Hepatocyte (in vitro differentiated cells): Measurements from ENCODE around the gene CCL1. TPM values are rescaled to one million over a fixed set of nuclear protein-coding genes. Genes with fewer than 3 reads are reported as not detected.

Experiments
- DNase-seq: peaks from one replicate; pipeline ENCODE4 v3.0.0-alpha.2; 2016; ENCODE audit warnings: low spot score
- H2AFZ ChIP-seq: fragments of 200-600 bp; sonication (generic); 2 replicates; pipeline ENCODE4 v1.6.0; 2016; ENCODE audit warnings: antibody characterized with exemption, mild to moderate bottlenecking
- H3K27ac ChIP-seq: fragments of 200-600 bp; sonication (generic); 2 replicates; pipeline ENCODE4 v1.5.1; 2016; ENCODE audit warnings: mild to moderate bottlenecking
- H3K27me3 ChIP-seq: fragments of 200-600 bp; sonication (generic); 2 replicates; pipeline ENCODE4 v1.6.1; 2016
- H3K36me3 ChIP-seq: fragments of 200-600 bp; sonication (generic); replicated peaks from 2 replicates; pipeline ENCODE4 v1.5.1; 2016; ENCODE audit warnings: low read depth; ENCODE audit not compliant: insufficient read depth
- H3K4me1 ChIP-seq: fragments of 200-600 bp; sonication (generic); 2 replicates; pipeline ENCODE4 v1.5.1; 2016; ENCODE audit warnings: mild to moderate bottlenecking, moderate library complexity; ENCODE audit not compliant: insufficient read depth
- H3K4me2 ChIP-seq: fragments of 200-600 bp; sonication (generic); 2 replicates; pipeline ENCODE4 v1.6.0; 2016
- H3K4me3 ChIP-seq: fragments of 200-600 bp; sonication (generic); 2 replicates; pipeline ENCODE4 v1.5.1; 2016; ENCODE audit warnings: mild to moderate bottlenecking
- H3K79me2 ChIP-seq: fragments of 200-600 bp; sonication (generic); 2 replicates; pipeline ENCODE4 v1.6.0; 2017; ENCODE audit warnings: mild to moderate bottlenecking
- H3K9me2 ChIP-seq: fragments of 200-600 bp; sonication (generic); replicated peaks from 2 replicates; pipeline ENCODE4 v1.6.0; 2017; ENCODE audit warnings: mild to moderate bottlenecking; ENCODE audit not compliant: insufficient read depth
- H3K9me3 ChIP-seq: fragments of 200-600 bp; sonication (generic); 2 replicates; pipeline ENCODE4 v1.5.1; 2016; ENCODE audit warnings: low read depth, mild to moderate bottlenecking
- H4K20me1 ChIP-seq: fragments of 200-600 bp; sonication (generic); 2 replicates; pipeline ENCODE4 v1.6.0; 2016; ENCODE audit warnings: mild to moderate bottlenecking; ENCODE audit not compliant: insufficient read depth, poor library complexity, severe bottlenecking
- CTCF ChIP-seq: fragments of 200-600 bp; sonication (generic); IDR thresholded peaks from 2 replicates; pipeline ENCODE4 v1.5.1; 2016; ENCODE audit warnings: antibody characterized with exemption, mild to moderate bottlenecking; ENCODE audit not compliant: poor library complexity
- EZH2 ChIP-seq: fragments of 200-600 bp; sonication (generic); IDR thresholded peaks from 2 replicates; pipeline ENCODE4 v1.6.1; 2016; ENCODE audit warnings: antibody characterized with exemption, mild to moderate bottlenecking, borderline replicate concordance
- EZH2phosphoT487 ChIP-seq: fragments of 200-600 bp; sonication (generic); IDR thresholded peaks from one replicate; pipeline ENCODE4 v1.6.1; 2018; ENCODE audit warnings: antibody characterized with exemption, mild to moderate bottlenecking, low read depth, moderate library complexity; ENCODE audit not compliant: unreplicated experiment, severe bottlenecking
- WGBS: methylation state at CpG from one replicate; pipeline ENCODE4 v1.1.6; 2016; ENCODE audit warnings: low lambda C conversion rate; ENCODE audit errors: missing lambda C conversion rate; 5-methylcytosine and 5-hydroxymethylcytosine counted together
- polyA plus RNA-seq: library from polyadenylated mRNA; unstranded; fragments of >200 nt; fragmentation: Nextera tagmentation; extraction: Ambion mirVana; gene quantifications from 2 replicates; pipeline ENCODE4 v1.2.1, GENCODE V29; 2016
- total RNA-seq: library from RNA; depleted of rRNA; stranded (reverse); fragments of >200 nt; gene quantifications from 2 replicates; pipeline ENCODE4 v1.2.3, GENCODE V29; 2014

Gene CCL1, protein sequence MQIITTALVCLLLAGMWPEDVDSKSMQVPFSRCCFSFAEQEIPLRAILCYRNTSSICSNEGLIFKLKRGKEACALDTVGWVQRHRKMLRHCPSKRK
- total RNA-seq (not detected in 2 replicates), polyA plus RNA-seq (not detected in 2 replicates)

- no peak within 1 kb of the TSS for H3K4me3 ChIP-seq
- H2AFZ ChIP-seq, result no peak within 1 kb of the TSS
- H3K36me3 ChIP-seq, result no peaks in the 10 kb centered on the region
- no peak for DNase-seq
- TF ChIP-seq EZH2phosphoT487, result no peak
- no peak for TF ChIP-seq CTCF
- no peak for TF ChIP-seq EZH2
- WGBS, result 62% methylated on average over 5 of the region's 5 CpGs
- H3K27ac ChIP-seq, result no peak within 1 kb of the TSS
- H3K4me2 ChIP-seq, result no peak within 1 kb of the TSS
- H3K27me3 ChIP-seq, result peaks cover 10% of the 10 kb centered on the region
- no peaks in the 10 kb centered on the region for H3K9me2 ChIP-seq
- no peaks in the 10 kb centered on the region for H3K9me3 ChIP-seq
- no peaks in the 10 kb centered on the region for H3K4me1 ChIP-seq
- no peaks in the 10 kb centered on the region for H3K79me2 ChIP-seq
- H4K20me1 ChIP-seq, result no peaks in the 10 kb centered on the region
Observed at GRCh38 chr17:34363183-34363661, at the start of gene CCL1. Gene CCL1, minus strand, starts transcription at chr17:34363233. Its CDS starts 72 bp downstream, at chr17:34363161.

DNA sequence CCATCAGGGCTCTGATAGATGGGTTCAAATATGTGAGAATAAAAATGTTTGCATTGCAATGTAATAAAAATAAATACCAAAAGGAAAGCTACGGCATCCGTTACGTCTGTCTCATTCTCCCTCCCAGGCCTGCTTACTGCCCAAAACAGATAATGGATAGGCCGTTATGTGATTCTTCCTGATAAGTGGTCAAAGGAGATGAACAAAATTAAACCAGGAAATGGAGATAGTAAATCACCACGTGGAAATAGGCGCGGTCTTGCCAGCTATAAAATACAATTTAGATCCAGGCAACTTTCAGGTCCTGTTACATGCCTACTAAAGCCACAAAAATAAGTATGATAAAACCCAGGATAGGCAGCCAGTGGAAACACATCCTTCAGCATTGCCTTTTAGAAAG, 49.5 kb upstream of the CCL1 start:
- Histone ChIP-seq H2AFZ (no peak overlapping the region), H3K4me3 (no peak overlapping the region), H3K36me3 (no peaks in the 10 kb centered on the region), H3K4me1 (no peaks in the 10 kb centered on the region), H3K79me2 (no peaks in the 10 kb centered on the region), H3K27ac (no peak overlapping the region), H3K27me3 (peaks cover 52% of the 10 kb centered on the region), H3K4me2 (no peak overlapping the region), H3K9me2 (no peaks in the 10 kb centered on the region), H3K9me3 (no peaks in the 10 kb centered on the region), H4K20me1 (no peaks in the 10 kb centered on the region)
- no peak for DNase-seq
- 45% methylated on average over 7 of the region's 7 CpGs for WGBS
- no peak for TF ChIP-seq CTCF
- TF ChIP-seq EZH2phosphoT487, result no peak
- no peak for TF ChIP-seq EZH2

DNA sequence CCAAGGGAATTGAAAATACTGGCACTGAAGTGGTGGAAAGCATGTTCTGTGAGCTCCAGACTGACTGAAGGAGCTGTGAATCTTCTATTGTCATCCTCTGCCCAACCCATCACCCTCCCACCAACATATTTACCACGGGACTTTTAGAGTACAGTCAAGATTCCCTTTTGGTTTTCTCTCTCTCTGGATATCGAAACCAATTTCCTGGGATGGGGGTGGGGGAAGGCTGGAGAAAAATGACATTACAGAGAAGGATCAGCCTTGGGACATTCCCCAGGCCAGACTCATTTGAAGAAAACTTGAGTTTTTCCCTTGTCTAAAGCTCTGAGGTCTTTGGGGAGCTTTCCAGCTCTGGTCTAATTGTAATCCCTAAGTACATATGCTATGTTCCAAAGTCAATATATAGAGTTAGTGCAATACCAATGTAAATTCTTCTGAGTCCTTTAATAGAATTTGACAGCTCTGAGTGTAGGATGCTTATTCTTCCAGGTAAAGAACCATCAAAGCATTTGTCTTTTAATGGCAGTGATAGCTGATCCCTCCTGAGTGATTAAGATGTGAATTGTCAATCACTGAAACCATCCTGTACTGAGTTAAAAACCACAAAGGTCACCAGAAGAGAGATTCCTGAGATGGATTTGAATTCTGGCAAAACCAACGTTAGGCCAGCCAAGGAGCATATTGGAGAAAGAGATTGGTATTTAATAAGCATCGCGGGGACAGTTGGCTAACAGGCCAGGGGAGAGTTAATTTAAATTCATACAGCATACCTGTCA, 48.8 kb upstream of the CCL1 start:
- no peaks in the 10 kb centered on the region for H3K36me3 ChIP-seq
- no peak overlapping the region for H3K4me2 ChIP-seq
- H4K20me1 ChIP-seq, result no peaks in the 10 kb centered on the region
- H3K4me3 ChIP-seq, result no peak overlapping the region
- no peak overlapping the region for H2AFZ ChIP-seq
- TF ChIP-seq CTCF (no peak), EZH2phosphoT487 (no peak), EZH2 (no peak)
- no peak for DNase-seq
- H3K27me3 ChIP-seq, result peaks cover 51% of the 10 kb centered on the region
- no peaks in the 10 kb centered on the region for H3K4me1 ChIP-seq
- no peaks in the 10 kb centered on the region for H3K9me2 ChIP-seq
- no peaks in the 10 kb centered on the region for H3K9me3 ChIP-seq
- H3K79me2 ChIP-seq, result no peaks in the 10 kb centered on the region
- WGBS, result 71% methylated on average over 5 of the region's 5 CpGs
- no peak overlapping the region for H3K27ac ChIP-seq
